B cell (primary cell): ENCODE measurements around the gene EMB. TPM values are rescaled to one million over a fixed set of nuclear protein-coding genes. Genes with fewer than 3 reads are reported as not detected.
"Not testable (repeated sequence)": the region's sequence is repeated elsewhere in the genome, so short reads cannot be mapped to it uniquely, and the experiment has no call there.

Experiments used
- ATAC-seq: fragments of 200-7000 bp; cut with Tn5 transposase; one replicate; pipeline ENCODE4 v1.10.0; 2021; ENCODE audit warnings: low read depth, mild to moderate bottlenecking, moderate number of reproducible peaks, moderate library complexity
- CTCF ChIA-PET: fragments of 350-600 bp; sonication (Branson Sonifier 250); formaldehyde crosslinking; loops from one replicate; lab custom pipeline; 2021; ENCODE audit warnings: antibody characterized with exemption, inconsistent platforms; lab: Charles Lee
- POLR2A ChIA-PET: fragments of 350-600 bp; sonication (Branson Sonifier 250); formaldehyde crosslinking; loops from one replicate; lab custom pipeline; 2021; ENCODE audit warnings: antibody characterized with exemption; lab: Charles Lee
- DNase-seq: peaks from one replicate; pipeline ENCODE4 v3.0.0; 2013
- H2AFZ ChIP-seq: 2 replicates; pipeline ENCODE4 v1.6.1; 2012; ENCODE audit warnings: mild to moderate bottlenecking, low read depth, low read length; ENCODE audit not compliant: insufficient read depth, poor library complexity, severe bottlenecking
- H3K27ac ChIP-seq, 2 donors: 1 replicate in 1 of 2; 2 replicates in 1 of 2; pipeline ENCODE4 v1.5.1; 2012 to 2013; ENCODE audit warnings: low read length in 2 of 2, mild to moderate bottlenecking in 2 of 2, moderate library complexity in 1 of 2
- H3K27me3 ChIP-seq, 4 experiments: fragments of 200-600 bp in 1 of 4; sonication (generic) in 1 of 4; replicated peaks in 1 of 4; 1 replicate in 2 of 4; 2 replicates in 2 of 4; pipeline versions ENCODE4 v1.6.1 to v1.7.0; 2013 to 2016; ENCODE audit warnings: low read length in 3 of 4, mild to moderate bottlenecking in 2 of 4, mixed read lengths in 1 of 4, moderate library complexity in 1 of 4; ENCODE audit not compliant: insufficient read depth in 4 of 4, control insufficient read depth in 3 of 4; ENCODE audit errors: control extremely low read depth in 1 of 4
- H3K36me3 ChIP-seq, 2 experiments: replicated peaks in 1 of 2; 1 replicate in 1 of 2; 2 replicates in 1 of 2; pipeline versions ENCODE4 v1.6.1 to v1.7.1; 2013; ENCODE audit warnings: low read length in 1 of 2; ENCODE audit not compliant: insufficient read depth in 2 of 2, control insufficient read depth in 1 of 2; ENCODE audit errors: control extremely low read depth in 1 of 2, extremely low read depth in 1 of 2
- H3K4me1 ChIP-seq, 2 donors: fragments of 200-600 bp in 1 of 2; sonication (generic) in 1 of 2; 1 replicate in 1 of 2; 2 replicates in 1 of 2; pipeline versions ENCODE4 v1.5.1 to v1.6.1; 2013 to 2017; ENCODE audit warnings: low read length in 2 of 2; ENCODE audit not compliant: control insufficient read depth in 2 of 2, insufficient read depth in 2 of 2
- H3K4me2 ChIP-seq: replicated peaks from 2 replicates; pipeline ENCODE3; 2012; ENCODE audit warnings: mild to moderate bottlenecking, low read depth, low read length; ENCODE audit not compliant: poor library complexity, severe bottlenecking
- H3K4me3 ChIP-seq, 5 experiments: fragments of 200-600 bp in 1 of 5; sonication (generic) in 1 of 5; 1 replicate in 3 of 5; 2 replicates in 2 of 5; pipeline versions ENCODE4 v1.5.1 to v1.7.0; 2011 to 2016; ENCODE audit warnings: low read length in 4 of 5, mild to moderate bottlenecking in 4 of 5, low read depth in 2 of 5, control low read depth in 1 of 5, moderate library complexity in 1 of 5; ENCODE audit not compliant: insufficient read depth in 1 of 5; ENCODE audit errors: control extremely low read depth in 1 of 5, extremely low read depth in 1 of 5
- H3K79me2 ChIP-seq: fragments of 200-600 bp; sonication (generic); one replicate; pipeline ENCODE4 v1.6.0; 2016; ENCODE audit warnings: low read length; ENCODE audit not compliant: control insufficient read depth, insufficient read depth
- H3K9ac ChIP-seq: fragments of 200-600 bp; sonication (generic); 2 replicates; pipeline ENCODE4 v1.6.1; 2017; ENCODE audit warnings: mild to moderate bottlenecking, low read length, moderate library complexity
- H3K9me3 ChIP-seq, 3 donors: one replicate each; pipeline versions ENCODE4 v1.6.1 to v1.7.1; 2013; ENCODE audit warnings: low read length in 2 of 3; ENCODE audit not compliant: control insufficient read depth in 2 of 3, insufficient read depth in 1 of 3; ENCODE audit errors: control extremely low read depth in 1 of 3
- H4K20me1 ChIP-seq: 2 replicates; pipeline ENCODE4 v1.6.0; 2012; ENCODE audit warnings: mild to moderate bottlenecking, low read length; ENCODE audit not compliant: insufficient read depth, control insufficient read depth, poor library complexity, severe bottlenecking
- H3K27ac Mint-ChIP-seq: one replicate; pipeline ENCODE4 v1.8.0; 2021; ENCODE audit warnings: mixed read lengths
- H3K27me3 Mint-ChIP-seq: one replicate; pipeline ENCODE4 v1.8.0; 2021; ENCODE audit warnings: mixed read lengths
- H3K4me1 Mint-ChIP-seq: one replicate; pipeline ENCODE4 v1.8.0; 2021; ENCODE audit warnings: mixed read lengths
- H3K4me3 Mint-ChIP-seq: one replicate; pipeline ENCODE4 v1.8.0; 2021; ENCODE audit warnings: mixed read lengths
- H3K9me3 Mint-ChIP-seq: one replicate; pipeline ENCODE4 v1.8.0; 2022; ENCODE audit warnings: mixed read lengths; ENCODE audit not compliant: insufficient read depth
- CTCF ChIP-seq: fragments of 200-600 bp; IDR thresholded peaks from one replicate; pipeline ENCODE4 v1.8.0; 2022; ENCODE audit warnings: antibody characterized with exemption, mild to moderate bottlenecking
- EZH2 ChIP-seq: IDR thresholded peaks from 2 replicates; pipeline ENCODE4 v1.6.1; 2012; ENCODE audit warnings: borderline replicate concordance, low read depth, mild to moderate bottlenecking, moderate library complexity, low read length; ENCODE audit not compliant: insufficient read depth, poor library complexity, severe bottlenecking
- WGBS: methylation state at CpG from one replicate; pipeline ENCODE4 v1.1.5; 2013; ENCODE audit warnings: missing lambda C conversion rate; ENCODE audit not compliant: insufficient coverage; 5-methylcytosine and 5-hydroxymethylcytosine counted together
- intact Hi-C: fragments of 100-400 bp; cut with micrococcal nuclease; formaldehyde crosslinking; loops from one replicate; pipeline ENCODE4 v1.10.0; 2022
- polyA plus RNA-seq: library from polyadenylated mRNA; depleted of rRNA; stranded (reverse); fragments of >200 nt; gene quantifications from 2 replicates; pipeline ENCODE4 v1.2.3, GENCODE V29; 2012
- total RNA-seq, 2 donors: library from RNA; stranded (reverse); fragments of 120-200 nt in 1 of 2; gene quantifications; 1 replicate in 1 of 2; 2 replicates in 1 of 2; pipeline versions ENCODE4 v1.2.3 to v1.2.4, GENCODE V29; 2013 to 2022

The EMB gene
- total and polyA plus RNA-seq, 2 donors (not counting 1 experiment from before 2014, with no cell fraction given), result 40.7 to 95.7 TPM

GRCh38 chr5:50476549-50476948, 35.5 kb upstream of the EMB start:
- no peaks in the 10 kb centered on the region for H3K79me2 ChIP-seq
- no peak overlapping the region for H3K4me2 ChIP-seq
- no peak overlapping the region for H3K27ac Mint-ChIP-seq
- no peaks in the 10 kb centered on the region for H3K27me3 ChIP-seq
- H2AFZ ChIP-seq, result no peak overlapping the region
- H3K9me3 Mint-ChIP-seq, result peaks cover 4% of the 10 kb centered on the region
- no peak for DNase-seq
- no peaks in the 10 kb centered on the region for H3K36me3 ChIP-seq
- no peak overlapping the region for H3K4me3 Mint-ChIP-seq
- H3K27ac ChIP-seq, result no peak overlapping the region
- intact Hi-C loops, result no loop called here
- WGBS, result no CpG with 5 or more reads among the region's 1 CpG
- POLR2A ChIA-PET, result no interaction called here
- H3K4me1 ChIP-seq, result no peaks in the 10 kb centered on the region
- peaks cover 8% of the 10 kb centered on the region for H3K4me1 Mint-ChIP-seq
- ATAC-seq, result no peak
- no peaks in the 10 kb centered on the region for H3K27me3 Mint-ChIP-seq
- H4K20me1 ChIP-seq, result no peaks in the 10 kb centered on the region
- CTCF ChIA-PET, result no interaction called here
- H3K9ac ChIP-seq, result no peak overlapping the region
- peaks cover 0 to 6% (median 0%) of the 10 kb centered on the region in 3 donors for H3K9me3 ChIP-seq
- no peak for TF ChIP-seq EZH2
- TF ChIP-seq CTCF, result no peak
- no peak overlapping the region for H3K4me3 ChIP-seq

- CTCF ChIA-PET, H3K4me3 Mint-ChIP-seq, H3K9me3 Mint-ChIP-seq: not testable (repeated sequence)
Measured at GRCh38 chr5:50465015-50465414, 23.9 kb upstream of the EMB start.

More at GRCh38 chr5:50465015-50465414, 23.9 kb upstream of the EMB start:
- H3K9me3 ChIP-seq, H3K4me3 ChIP-seq, H2AFZ ChIP-seq, H3K27me3 Mint-ChIP-seq, H3K27me3 ChIP-seq, intact Hi-C loops, POLR2A ChIA-PET, H3K79me2 ChIP-seq, H3K27ac ChIP-seq, H3K4me1 ChIP-seq, H3K4me1 Mint-ChIP-seq, H3K27ac Mint-ChIP-seq, H3K36me3 ChIP-seq, H3K4me2 ChIP-seq, ATAC-seq, H4K20me1 ChIP-seq, DNase-seq, H3K9ac ChIP-seq: not testable (repeated sequence)
- 98% methylated on average over 23 of the region's 23 CpGs for WGBS
